Activated CD8-positive, alpha-beta T cell treated with anti-CD3 and anti-CD28 coated beads for 36 hours (primary cell): ENCODE measurements around the gene CDK5RAP1. TPM values are rescaled to one million over a fixed set of nuclear protein-coding genes. Genes with fewer than 3 reads are reported as not detected.

ENCODE experiments used
- ATAC-seq: fragments of 200-7000 bp; cut with Tn5 transposase; one replicate; pipeline ENCODE4 v1.10.0; 2021; ENCODE audit warnings: mild to moderate bottlenecking, moderate library complexity
- CTCF ChIA-PET: fragments of 350-600 bp; sonication (Branson Sonifier 250); formaldehyde crosslinking; loops from one replicate; lab custom pipeline; 2021; ENCODE audit warnings: antibody characterized with exemption; lab: Charles Lee
- POLR2A ChIA-PET: fragments of 350-600 bp; sonication (Branson Sonifier 250); formaldehyde crosslinking; loops from one replicate; lab custom pipeline; 2021; ENCODE audit warnings: antibody characterized with exemption; lab: Charles Lee
- DNase-seq: peaks from one replicate; pipeline ENCODE4 v3.0.0-alpha.2; 2020
- H3K27ac Mint-ChIP-seq: one replicate; pipeline ENCODE4 v1.8.0; 2021; ENCODE audit warnings: mild to moderate bottlenecking, mixed read lengths
- H3K27me3 Mint-ChIP-seq: one replicate; pipeline ENCODE4 v1.8.0; 2021; ENCODE audit warnings: mixed read lengths
- H3K36me3 Mint-ChIP-seq: one replicate; pipeline ENCODE4 v1.8.0; 2021; ENCODE audit warnings: low read depth, mixed read lengths
- H3K4me1 Mint-ChIP-seq: one replicate; pipeline ENCODE4 v1.8.0; 2021; ENCODE audit warnings: low read depth, mixed read lengths
- H3K4me3 Mint-ChIP-seq: one replicate; pipeline ENCODE4 v1.8.0; 2021; ENCODE audit warnings: mild to moderate bottlenecking, moderate library complexity, mixed read lengths
- H3K9me3 Mint-ChIP-seq: one replicate; pipeline ENCODE4 v1.8.0; 2021; ENCODE audit warnings: mixed read lengths
- CTCF ChIP-seq: fragments of 200-600 bp; IDR thresholded peaks from one replicate; pipeline ENCODE4 v1.8.0; 2022; ENCODE audit warnings: antibody characterized with exemption, mild to moderate bottlenecking
- intact Hi-C: fragments of 100-400 bp; cut with micrococcal nuclease; formaldehyde crosslinking; loops from one replicate; pipeline ENCODE4 v1.10.0; 2022
- total RNA-seq, 2 experiments: library from RNA; stranded (reverse); gene quantifications; one replicate each; pipeline ENCODE4 v1.2.3, GENCODE V29; 2021

The CDK5RAP1 gene
- total RNA-seq, 2 experiments from 2014 or later: 35.4 to 38.2 TPM

DNA sequence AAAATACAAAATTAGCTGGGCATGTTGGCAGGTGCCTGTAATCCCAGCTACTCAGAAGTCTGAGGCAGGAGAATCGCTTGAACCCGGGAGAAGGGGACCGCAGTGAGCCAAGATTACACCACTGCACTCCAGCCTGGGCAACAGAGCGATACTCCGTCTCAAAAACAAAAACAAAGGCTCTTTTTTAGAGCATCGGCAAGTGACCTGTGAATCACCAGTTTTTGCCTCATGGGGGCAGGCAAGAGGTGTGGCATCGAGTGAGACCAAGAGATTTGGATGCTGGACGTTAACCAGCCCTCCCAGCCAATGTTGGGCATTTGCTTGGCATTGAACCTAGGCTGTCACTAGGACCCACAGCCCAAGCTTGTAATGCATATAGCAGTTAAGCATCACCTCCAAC lies 14.6 kb upstream of the CDK5RAP1 start:
- DNase-seq (peak; percentile 24), ATAC-seq (no peak)
- Mint-ChIP-seq H3K4me1 (no peaks in the 10 kb centered on the region), H3K4me3 (no peak overlapping the region), H3K9me3 (no peaks in the 10 kb centered on the region), H3K27me3 (no peaks in the 10 kb centered on the region), H3K27ac (no peak overlapping the region), H3K36me3 (no peaks in the 10 kb centered on the region)
- peak; percentile 37 for TF ChIP-seq CTCF
- intact Hi-C loops: no loop called here
- POLR2A ChIA-PET: no interaction called here
- CTCF ChIA-PET: interaction anchor here (1.2 to 1.4 kb wide), 2 partner anchors 14 to 28 kb away, joined by 3 read pairs; partner anchors contain the start of gene CDK5RAP1

DNA sequence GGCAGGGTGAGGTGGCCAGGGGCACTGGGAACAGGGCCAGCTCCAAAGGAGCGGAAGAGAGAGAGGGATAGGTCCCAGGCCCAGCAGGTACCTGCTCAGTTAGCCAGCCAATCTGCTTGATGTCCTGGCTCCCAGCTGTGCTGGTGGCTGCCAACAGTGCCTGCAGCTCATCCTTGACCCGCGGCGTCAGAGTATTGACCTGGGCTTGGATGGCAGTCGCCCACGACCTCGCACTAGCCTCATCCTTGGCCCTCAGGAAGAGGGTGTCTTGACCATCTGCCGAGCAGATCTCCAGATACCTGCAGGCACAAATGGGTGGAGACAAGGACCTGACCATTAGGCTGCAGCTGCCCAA lies 11.1 kb upstream of the CDK5RAP1 start:
- ATAC-seq: no peak
- H3K36me3 Mint-ChIP-seq: peaks cover 3% of the 10 kb centered on the region
- no peak overlapping the region for H3K4me3 Mint-ChIP-seq
- H3K9me3 Mint-ChIP-seq: no peaks in the 10 kb centered on the region
- no peak for DNase-seq
- no peaks in the 10 kb centered on the region for H3K27me3 Mint-ChIP-seq
- ChIA-PET POLR2A (no interaction called here), CTCF (interaction anchor here (0.9 kb wide), 1 partner anchor 255 kb away, joined by 6 read pairs; the partner anchor contains the start of gene ACTL10)
- intact Hi-C loops: no loop called here
- peaks cover under 1% of the 10 kb centered on the region for H3K4me1 Mint-ChIP-seq
- no peak for TF ChIP-seq CTCF
- H3K27ac Mint-ChIP-seq: no peak overlapping the region

GRCh38 chr20:33411711-33412483 lies 10.6 kb upstream of the CDK5RAP1 start:
- H3K9me3 Mint-ChIP-seq: no peaks in the 10 kb centered on the region
- no peak for TF ChIP-seq CTCF
- intact Hi-C loops: no loop called here
- no peak overlapping the region for H3K27ac Mint-ChIP-seq
- peaks cover 5% of the 10 kb centered on the region for H3K4me1 Mint-ChIP-seq
- H3K36me3 Mint-ChIP-seq: peaks cover 8% of the 10 kb centered on the region
- CTCF ChIA-PET: interaction anchor here (0.9 kb wide), 1 partner anchor 255 kb away, joined by 6 read pairs; the partner anchor contains the start of gene ACTL10
- ATAC-seq (no peak), DNase-seq (no peak)
- H3K27me3 Mint-ChIP-seq: no peaks in the 10 kb centered on the region
- POLR2A ChIA-PET: no interaction called here
- H3K4me3 Mint-ChIP-seq: no peak overlapping the region

GRCh38 chr20:33411242-33411641 lies 9.9 kb upstream of the CDK5RAP1 start:
- Mint-ChIP-seq H3K9me3 (no peaks in the 10 kb centered on the region), H3K27me3 (no peaks in the 10 kb centered on the region), H3K27ac (no peak overlapping the region), H3K4me3 (no peak overlapping the region), H3K4me1 (peaks cover 5% of the 10 kb centered on the region), H3K36me3 (peaks cover 8% of the 10 kb centered on the region)
- no peak for ATAC-seq
- no peak for TF ChIP-seq CTCF
- POLR2A ChIA-PET: no interaction called here
- CTCF ChIA-PET: no interaction called here
- intact Hi-C loops: no loop called here
- DNase-seq: no peak

- no peak for TF ChIP-seq CTCF
- CTCF ChIA-PET: no interaction called here
- no peaks in the 10 kb centered on the region for H3K9me3 Mint-ChIP-seq
- ATAC-seq (no peak), DNase-seq (no peak)
- H3K36me3 Mint-ChIP-seq: peaks cover 8% of the 10 kb centered on the region
- POLR2A ChIA-PET: no interaction called here
- intact Hi-C loops: no loop called here
- no peaks in the 10 kb centered on the region for H3K27me3 Mint-ChIP-seq
- H3K4me1 Mint-ChIP-seq: peaks cover 5% of the 10 kb centered on the region
- no peak overlapping the region for H3K4me3 Mint-ChIP-seq
- H3K27ac Mint-ChIP-seq: peak overlapping the region; percentile 3
These were observed 8.9 kb upstream of the CDK5RAP1 start for GRCh38 chr20:33410081-33410742.
